ENCODE measurements around the gene C20orf204.

The C20orf204 gene

GRCh38 chr20:64023361-64024140, 12.4 kb upstream of the C20orf204 start:
- no peak for TF ChIP-seq CTCF (IDR thresholded peaks at IDR 0.05; ENCODE audit: low read depth, low read length)

GRCh38 chr20:64024141-64024990, 11.6 kb upstream of the C20orf204 start:
- TF ChIP-seq CTCF (IDR thresholded peaks at IDR 0.05; ENCODE audit: low read depth, low read length): no peak
- no peak overlapping the region for H3K4me3 ChIP-seq (ENCODE audit: low read depth, low read length)

More at GRCh38 chr20:64023361-64024140, 12.4 kb upstream of the C20orf204 start:
- no peak overlapping the region for H3K4me3 ChIP-seq (ENCODE audit: low read depth, low read length)

- TF ChIP-seq CTCF (IDR thresholded peaks at IDR 0.05; ENCODE audit: low read depth, low read length): no peak
- H3K4me3 ChIP-seq (ENCODE audit: low read depth, low read length): no peak overlapping the region
Measured at GRCh38 chr20:64025101-64025825, 10.7 kb upstream of the C20orf204 start.

- no peak for TF ChIP-seq CTCF (IDR thresholded peaks at IDR 0.05; ENCODE audit: low read depth, low read length)
- H3K4me3 ChIP-seq (ENCODE audit: low read depth, low read length): no peak overlapping the region
Measured at GRCh38 chr20:64025826-64026412, 10.1 kb upstream of the C20orf204 start.

- no peak overlapping the region for H3K4me3 ChIP-seq (ENCODE audit: low read depth, low read length)
- no peak for TF ChIP-seq CTCF (IDR thresholded peaks at IDR 0.05; ENCODE audit: low read depth, low read length)
Measured at GRCh38 chr20:64027981-64028685, 7.8 kb upstream of the C20orf204 start.

- H3K4me3 ChIP-seq (ENCODE audit: low read depth, low read length): no peak overlapping the region
- TF ChIP-seq CTCF (IDR thresholded peaks at IDR 0.05; ENCODE audit: low read depth, low read length): no peak
Measured at GRCh38 chr20:64029293-64030117, 6.5 kb upstream of the C20orf204 start.

Data from WI38 (cell line).